B cell (primary cell): ENCODE results near the gene RBX1. TPM values are rescaled to one million over a fixed set of nuclear protein-coding genes. Genes with fewer than 3 reads are reported as not detected.
A peak's percentile ranks its signal among the peaks of the same experiment; 100 is the strongest.

Experiments used
- ATAC-seq: fragments of 200-7000 bp; cut with Tn5 transposase; one replicate; pipeline ENCODE4 v1.10.0; 2021; ENCODE audit warnings: low read depth, mild to moderate bottlenecking, moderate number of reproducible peaks, moderate library complexity
- CTCF ChIA-PET: fragments of 350-600 bp; sonication (Branson Sonifier 250); formaldehyde crosslinking; loops from one replicate; lab custom pipeline; 2021; ENCODE audit warnings: antibody characterized with exemption, inconsistent platforms; lab: Charles Lee
- POLR2A ChIA-PET: fragments of 350-600 bp; sonication (Branson Sonifier 250); formaldehyde crosslinking; loops from one replicate; lab custom pipeline; 2021; ENCODE audit warnings: antibody characterized with exemption; lab: Charles Lee
- DNase-seq: peaks from one replicate; pipeline ENCODE4 v3.0.0; 2013
- H2AFZ ChIP-seq: 2 replicates; pipeline ENCODE4 v1.6.1; 2012; ENCODE audit warnings: mild to moderate bottlenecking, low read depth, low read length; ENCODE audit not compliant: insufficient read depth, poor library complexity, severe bottlenecking
- H3K27ac ChIP-seq, 2 donors: 1 replicate in 1 of 2; 2 replicates in 1 of 2; pipeline ENCODE4 v1.5.1; 2012 to 2013; ENCODE audit warnings: low read length in 2 of 2, mild to moderate bottlenecking in 2 of 2, moderate library complexity in 1 of 2
- H3K27me3 ChIP-seq, 4 experiments: fragments of 200-600 bp in 1 of 4; sonication (generic) in 1 of 4; replicated peaks in 1 of 4; 1 replicate in 2 of 4; 2 replicates in 2 of 4; pipeline versions ENCODE4 v1.6.1 to v1.7.0; 2013 to 2016; ENCODE audit warnings: low read length in 3 of 4, mild to moderate bottlenecking in 2 of 4, mixed read lengths in 1 of 4, moderate library complexity in 1 of 4; ENCODE audit not compliant: insufficient read depth in 4 of 4, control insufficient read depth in 3 of 4; ENCODE audit errors: control extremely low read depth in 1 of 4
- H3K36me3 ChIP-seq, 2 experiments: replicated peaks in 1 of 2; 1 replicate in 1 of 2; 2 replicates in 1 of 2; pipeline versions ENCODE4 v1.6.1 to v1.7.1; 2013; ENCODE audit warnings: low read length in 1 of 2; ENCODE audit not compliant: insufficient read depth in 2 of 2, control insufficient read depth in 1 of 2; ENCODE audit errors: control extremely low read depth in 1 of 2, extremely low read depth in 1 of 2
- H3K4me1 ChIP-seq, 2 donors: fragments of 200-600 bp in 1 of 2; sonication (generic) in 1 of 2; 1 replicate in 1 of 2; 2 replicates in 1 of 2; pipeline versions ENCODE4 v1.5.1 to v1.6.1; 2013 to 2017; ENCODE audit warnings: low read length in 2 of 2; ENCODE audit not compliant: control insufficient read depth in 2 of 2, insufficient read depth in 2 of 2
- H3K4me2 ChIP-seq: replicated peaks from 2 replicates; pipeline ENCODE3; 2012; ENCODE audit warnings: mild to moderate bottlenecking, low read depth, low read length; ENCODE audit not compliant: poor library complexity, severe bottlenecking
- H3K4me3 ChIP-seq, 5 experiments: fragments of 200-600 bp in 1 of 5; sonication (generic) in 1 of 5; 1 replicate in 3 of 5; 2 replicates in 2 of 5; pipeline versions ENCODE4 v1.5.1 to v1.7.0; 2011 to 2016; ENCODE audit warnings: low read length in 4 of 5, mild to moderate bottlenecking in 4 of 5, low read depth in 2 of 5, control low read depth in 1 of 5, moderate library complexity in 1 of 5; ENCODE audit not compliant: insufficient read depth in 1 of 5; ENCODE audit errors: control extremely low read depth in 1 of 5, extremely low read depth in 1 of 5
- H3K79me2 ChIP-seq: fragments of 200-600 bp; sonication (generic); one replicate; pipeline ENCODE4 v1.6.0; 2016; ENCODE audit warnings: low read length; ENCODE audit not compliant: control insufficient read depth, insufficient read depth
- H3K9ac ChIP-seq: fragments of 200-600 bp; sonication (generic); 2 replicates; pipeline ENCODE4 v1.6.1; 2017; ENCODE audit warnings: mild to moderate bottlenecking, low read length, moderate library complexity
- H3K9me3 ChIP-seq, 3 donors: one replicate each; pipeline versions ENCODE4 v1.6.1 to v1.7.1; 2013; ENCODE audit warnings: low read length in 2 of 3; ENCODE audit not compliant: control insufficient read depth in 2 of 3, insufficient read depth in 1 of 3; ENCODE audit errors: control extremely low read depth in 1 of 3
- H4K20me1 ChIP-seq: 2 replicates; pipeline ENCODE4 v1.6.0; 2012; ENCODE audit warnings: mild to moderate bottlenecking, low read length; ENCODE audit not compliant: insufficient read depth, control insufficient read depth, poor library complexity, severe bottlenecking
- H3K27ac Mint-ChIP-seq: one replicate; pipeline ENCODE4 v1.8.0; 2021; ENCODE audit warnings: mixed read lengths
- H3K27me3 Mint-ChIP-seq: one replicate; pipeline ENCODE4 v1.8.0; 2021; ENCODE audit warnings: mixed read lengths
- H3K4me1 Mint-ChIP-seq: one replicate; pipeline ENCODE4 v1.8.0; 2021; ENCODE audit warnings: mixed read lengths
- H3K4me3 Mint-ChIP-seq: one replicate; pipeline ENCODE4 v1.8.0; 2021; ENCODE audit warnings: mixed read lengths
- H3K9me3 Mint-ChIP-seq: one replicate; pipeline ENCODE4 v1.8.0; 2022; ENCODE audit warnings: mixed read lengths; ENCODE audit not compliant: insufficient read depth
- CTCF ChIP-seq: fragments of 200-600 bp; IDR thresholded peaks from one replicate; pipeline ENCODE4 v1.8.0; 2022; ENCODE audit warnings: antibody characterized with exemption, mild to moderate bottlenecking
- EZH2 ChIP-seq: IDR thresholded peaks from 2 replicates; pipeline ENCODE4 v1.6.1; 2012; ENCODE audit warnings: borderline replicate concordance, low read depth, mild to moderate bottlenecking, moderate library complexity, low read length; ENCODE audit not compliant: insufficient read depth, poor library complexity, severe bottlenecking
- WGBS: methylation state at CpG from one replicate; pipeline ENCODE4 v1.1.5; 2013; ENCODE audit warnings: missing lambda C conversion rate; ENCODE audit not compliant: insufficient coverage; 5-methylcytosine and 5-hydroxymethylcytosine counted together
- intact Hi-C: fragments of 100-400 bp; cut with micrococcal nuclease; formaldehyde crosslinking; loops from one replicate; pipeline ENCODE4 v1.10.0; 2022
- polyA plus RNA-seq: library from polyadenylated mRNA; depleted of rRNA; stranded (reverse); fragments of >200 nt; gene quantifications from 2 replicates; pipeline ENCODE4 v1.2.3, GENCODE V29; 2012
- total RNA-seq, 2 donors: library from RNA; stranded (reverse); fragments of 120-200 nt in 1 of 2; gene quantifications; 1 replicate in 1 of 2; 2 replicates in 1 of 2; pipeline versions ENCODE4 v1.2.3 to v1.2.4, GENCODE V29; 2013 to 2022

Gene RBX1
- total and polyA plus RNA-seq, 2 donors (not counting 1 experiment from before 2014, with no cell fraction given) = 26.8 to 50.7 TPM

DNA sequence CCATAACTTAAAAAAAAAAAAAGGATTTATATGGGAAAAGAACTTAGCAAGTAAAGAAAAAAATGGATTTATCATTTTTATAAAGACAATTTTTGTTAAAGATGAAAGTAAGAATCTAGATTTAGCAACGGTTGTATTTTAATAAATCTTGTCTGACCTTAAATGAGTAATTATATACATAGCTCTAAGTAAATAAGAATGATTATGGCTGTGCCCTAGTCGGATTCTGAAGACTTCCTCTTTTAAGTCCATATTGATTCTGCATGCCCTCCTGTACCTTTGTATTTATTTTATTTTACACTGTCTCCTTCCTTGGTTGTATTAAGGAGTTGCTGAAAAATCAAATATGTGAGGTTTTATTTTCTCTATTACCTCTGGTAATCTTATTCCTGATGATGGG is 7.1 kb downstream of the RBX1 start:
- Histone ChIP-seq H3K4me1 (peaks cover 2 to 3% of the 10 kb centered on the region in 2 donors), H4K20me1 (peaks cover 38% of the 10 kb centered on the region), H3K4me2 (no peak overlapping the region), H3K79me2 (peaks cover 93% of the 10 kb centered on the region), H3K9me3 (no peaks in the 10 kb centered on the region), H3K36me3 (peaks cover 1 to 48% of the 10 kb centered on the region in 2 experiments), H3K4me3 (no peak overlapping the region), H3K27me3 (no peaks in the 10 kb centered on the region), H3K27ac (peak overlapping the region in 1 of 2 donors; percentile 30), H3K9ac (no peak overlapping the region), H2AFZ (no peak overlapping the region)
- no peak for ATAC-seq
- Mint-ChIP-seq H3K4me3 (no peak overlapping the region), H3K27me3 (no peaks in the 10 kb centered on the region), H3K4me1 (peaks cover 9% of the 10 kb centered on the region), H3K9me3 (no peaks in the 10 kb centered on the region), H3K27ac (no peak overlapping the region)
- ChIA-PET POLR2A (interaction anchor here (0.7 kb wide), 1 partner anchor 93 kb away, joined by 3 read pairs; no protein-coding TSS in a partner anchor), CTCF (interaction anchor here (1.5 kb wide), 1 partner anchor 35 kb away, joined by 7 read pairs; no protein-coding TSS in a partner anchor)
- DNase-seq = no peak
- intact Hi-C loops = no loop called here
- no peak for TF ChIP-seq EZH2
- TF ChIP-seq CTCF = no peak
- WGBS = no CpG with 5 or more reads among the region's 2 CpGs

GRCh38 chr22:40960145-40960544 is 9.0 kb downstream of the RBX1 start:
- H3K4me1 Mint-ChIP-seq = peaks cover 4% of the 10 kb centered on the region
- no peak overlapping the region for H3K4me2 ChIP-seq
- TF ChIP-seq EZH2 (no peak), CTCF (no peak)
- H4K20me1 ChIP-seq = peaks cover 44% of the 10 kb centered on the region
- no peak overlapping the region for H3K9ac ChIP-seq
- H3K9me3 ChIP-seq = no peaks in the 10 kb centered on the region
- no peaks in the 10 kb centered on the region for H3K4me1 ChIP-seq
- H3K36me3 ChIP-seq = peaks cover 4 to 49% of the 10 kb centered on the region in 2 experiments
- no peaks in the 10 kb centered on the region for H3K27me3 Mint-ChIP-seq
- DNase-seq (no peak), ATAC-seq (no peak)
- H2AFZ ChIP-seq = no peak overlapping the region
- peak overlapping the region in 1 of 2 donors; percentile 48 for H3K27ac ChIP-seq
- 100% methylated on average over 1 of the region's 2 CpGs for WGBS
- no peaks in the 10 kb centered on the region for H3K9me3 Mint-ChIP-seq
- H3K27me3 ChIP-seq = no peaks in the 10 kb centered on the region
- ChIA-PET CTCF (interaction anchor here (1.0 to 1.7 kb wide), 2 partner anchors 9 to 37 kb away, joined by 5 read pairs; partner anchors contain the start of gene RBX1), POLR2A (interaction anchor here (0.6 kb wide), 1 partner anchor 9 kb away, joined by 6 read pairs; the partner anchor contains the start of gene RBX1)
- peaks cover 93% of the 10 kb centered on the region for H3K79me2 ChIP-seq
- H3K27ac Mint-ChIP-seq = no peak overlapping the region
- intact Hi-C loops = no loop called here
- no peak overlapping the region for H3K4me3 Mint-ChIP-seq
- no peak overlapping the region for H3K4me3 ChIP-seq
